GM08714 (cell line): ENCODE measurements around the gene NACC2.

Experiments
- H3K4me3 ChIP-seq: fragments of 200-500 bp; sonication (Bioruptor generic); 2 replicates; pipeline ENCODE4 v1.5.1; 2014; ENCODE audit warnings: mild to moderate bottlenecking, low read length, inconsistent platforms
- ZNF274 ChIP-seq: IDR thresholded peaks from 2 replicates; pipeline ENCODE4 v1.6.1; 2012; ENCODE audit warnings: mild to moderate bottlenecking, low read depth, low read length

The NACC2 gene

DNA sequence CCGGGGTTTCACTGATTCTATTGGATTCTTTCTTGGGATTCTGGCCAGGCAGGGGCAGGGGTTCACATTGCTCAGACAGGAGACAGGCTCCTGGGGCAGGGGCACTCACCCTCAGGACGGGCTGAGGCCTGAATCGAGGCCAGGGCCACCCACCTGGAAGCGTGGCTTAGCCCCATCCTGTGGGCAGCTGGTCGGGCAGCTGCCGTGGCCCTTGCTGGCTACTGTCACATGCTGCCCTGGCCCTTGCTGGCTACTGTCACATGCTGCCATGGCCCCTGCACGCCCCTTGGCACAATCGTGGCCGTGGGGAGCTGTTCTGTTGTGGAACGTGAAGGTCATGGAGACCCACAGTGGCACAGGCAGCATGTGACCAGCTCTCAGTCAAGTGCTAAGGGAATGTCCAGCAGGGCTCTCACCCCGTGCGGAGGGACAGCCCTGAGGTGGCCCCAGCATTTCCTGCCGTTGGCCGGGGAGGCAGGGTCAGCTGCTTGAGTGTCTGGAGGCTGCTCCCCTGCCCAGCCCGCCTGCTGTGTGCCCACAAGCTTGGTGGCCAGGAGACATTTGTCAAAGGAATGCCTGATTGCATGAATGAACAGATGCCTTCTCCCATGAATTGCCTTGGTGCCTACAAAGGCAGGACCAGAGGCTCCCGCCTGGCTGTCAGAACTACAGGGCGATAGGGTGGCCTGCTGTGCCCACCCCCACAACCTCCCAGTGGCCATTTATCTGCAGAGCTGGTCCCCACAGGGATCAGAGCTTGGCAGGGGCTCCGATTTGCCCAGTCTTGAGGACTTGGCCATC, 40.4 kb upstream of the NACC2 start:
- no peak for TF ChIP-seq ZNF274
- no peak overlapping the region for H3K4me3 ChIP-seq

DNA sequence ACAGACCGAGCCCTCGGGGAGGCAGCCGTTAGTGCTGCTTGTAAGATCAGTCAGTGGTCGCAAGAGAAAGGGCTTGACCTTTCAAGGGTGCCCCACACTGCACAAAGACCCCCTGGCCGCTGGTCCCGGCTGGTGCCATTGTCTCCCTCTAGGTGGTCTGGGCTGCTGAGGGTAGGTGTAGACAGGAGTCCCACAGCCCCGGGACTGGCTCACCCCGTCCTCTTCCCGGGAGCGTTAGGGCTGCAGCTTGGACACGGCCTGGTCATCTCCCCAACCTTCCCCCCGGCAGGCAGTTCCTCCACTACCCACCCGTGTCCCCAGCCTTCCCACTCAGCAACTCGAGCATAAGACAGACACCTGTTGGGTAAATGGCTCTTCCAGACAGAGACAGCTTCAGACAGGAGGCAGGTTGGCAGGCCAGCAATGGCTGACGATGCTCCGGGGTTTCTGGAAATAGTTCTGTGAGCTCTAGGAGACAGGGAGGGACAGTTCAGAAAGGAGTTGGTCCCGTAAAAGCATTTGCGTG, 38.9 kb upstream of the NACC2 start:
- no peak for TF ChIP-seq ZNF274
- no peak overlapping the region for H3K4me3 ChIP-seq

DNA sequence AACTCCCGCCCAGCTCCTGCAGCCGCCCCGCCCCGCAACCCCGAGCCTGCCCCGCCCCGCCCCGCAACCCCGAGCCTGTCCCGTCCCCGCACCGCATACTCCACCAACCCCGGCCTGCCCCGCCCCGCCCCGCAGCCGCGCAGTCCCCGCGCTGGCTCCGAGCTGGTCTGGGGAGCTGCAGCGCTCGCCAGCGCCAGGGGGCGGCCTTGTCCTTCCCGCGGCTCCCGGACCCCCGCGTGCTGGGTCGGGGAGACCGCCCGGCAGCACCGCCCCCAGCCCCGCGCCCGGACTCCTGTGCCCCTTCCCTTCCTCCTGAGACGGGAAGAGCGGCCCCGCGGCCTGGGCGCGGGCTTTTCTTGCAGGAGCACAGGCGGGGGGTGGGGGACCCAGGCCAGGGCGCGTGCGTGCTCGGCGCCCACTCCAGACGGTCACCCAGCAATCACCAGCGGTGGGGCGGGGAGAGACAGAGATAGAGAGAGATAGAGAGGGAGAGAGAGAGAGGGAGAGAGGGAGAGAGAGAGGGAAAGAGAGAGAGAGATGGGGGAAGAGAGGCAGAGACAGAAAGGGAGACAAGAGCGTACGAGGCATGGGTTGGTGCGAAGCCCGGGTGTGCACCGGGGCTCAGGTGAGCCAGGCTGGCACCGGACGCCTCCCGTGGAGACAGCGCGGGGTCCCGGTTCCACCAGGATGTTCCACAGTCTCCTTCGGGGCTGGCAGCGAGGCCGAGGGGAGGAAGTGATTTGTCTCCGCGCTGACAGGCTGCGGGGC, 38.3 kb upstream of the NACC2 start:
- no peak overlapping the region for H3K4me3 ChIP-seq
- TF ChIP-seq ZNF274 = no peak

DNA sequence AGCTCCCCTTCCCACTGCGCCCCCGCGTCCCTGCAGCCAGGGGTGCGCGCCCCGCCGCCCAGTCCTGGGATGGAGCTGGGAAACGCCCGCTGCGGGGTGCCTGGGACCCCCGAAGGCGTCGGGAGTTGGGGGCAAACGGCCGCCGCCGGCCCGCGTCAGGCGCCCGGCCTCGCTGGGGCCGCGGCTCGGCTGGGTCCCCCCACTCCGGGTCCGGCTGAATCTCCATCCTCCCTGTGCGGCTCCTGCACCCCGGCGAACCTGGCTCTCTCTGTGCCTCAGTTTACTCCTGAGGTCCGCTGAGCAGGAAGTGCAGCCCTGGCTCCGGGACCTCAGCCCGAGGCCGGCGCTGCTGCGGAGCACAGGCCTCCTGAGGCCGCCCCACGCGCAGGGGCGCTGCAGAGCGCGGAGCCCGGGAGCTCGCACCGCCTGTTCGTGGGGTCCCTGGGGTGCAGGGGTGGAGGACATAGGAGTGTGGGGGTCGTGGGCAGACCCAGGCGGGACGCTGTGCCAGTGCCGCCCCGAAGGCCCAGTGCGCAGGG, 37.5 kb upstream of the NACC2 start:
- TF ChIP-seq ZNF274 = no peak
- H3K4me3 ChIP-seq = no peak overlapping the region

DNA sequence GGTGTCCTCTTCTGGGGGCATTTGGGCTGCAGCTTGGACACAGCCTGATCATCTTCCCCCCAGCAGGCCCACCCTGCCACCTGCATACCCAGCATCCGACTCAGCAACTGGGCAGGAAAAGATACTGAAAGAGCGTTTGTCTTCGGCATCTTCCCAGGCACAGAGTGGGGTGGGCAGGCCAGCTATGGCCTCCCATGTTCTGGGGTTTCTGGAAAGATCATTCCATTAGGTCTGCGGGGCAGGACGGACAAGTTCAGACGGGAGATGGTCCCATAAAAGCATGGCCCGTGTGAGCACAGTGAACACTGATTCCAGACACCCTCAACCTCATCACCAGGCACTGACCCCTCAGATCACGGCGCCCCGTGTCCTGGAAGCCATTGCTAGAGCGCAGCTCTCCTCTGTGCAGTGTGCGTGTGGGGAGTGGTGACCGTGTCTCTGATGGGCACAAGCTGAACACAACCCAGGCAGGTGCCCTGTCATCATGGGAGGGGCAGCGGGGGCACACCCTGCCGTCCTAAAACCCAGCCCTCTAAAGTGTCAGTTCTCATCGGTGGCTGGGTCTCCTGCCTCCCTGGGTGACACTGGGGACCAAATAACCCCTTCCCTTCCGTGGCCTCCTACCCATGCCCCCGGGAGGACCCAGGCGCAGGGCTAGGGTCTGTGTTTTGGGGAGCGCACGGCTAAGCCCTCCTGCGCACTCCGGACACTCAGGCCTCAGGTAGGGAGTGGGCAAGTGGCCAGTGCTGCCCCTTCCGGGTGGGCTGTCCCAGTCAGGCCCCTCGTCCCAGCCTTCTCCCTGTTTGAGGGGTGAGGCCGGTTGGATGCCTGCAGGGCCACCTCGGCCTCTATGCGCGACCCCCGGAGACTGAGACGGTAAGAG, 36.8 kb upstream of the NACC2 start:
- H3K4me3 ChIP-seq = no peak overlapping the region

DNA sequence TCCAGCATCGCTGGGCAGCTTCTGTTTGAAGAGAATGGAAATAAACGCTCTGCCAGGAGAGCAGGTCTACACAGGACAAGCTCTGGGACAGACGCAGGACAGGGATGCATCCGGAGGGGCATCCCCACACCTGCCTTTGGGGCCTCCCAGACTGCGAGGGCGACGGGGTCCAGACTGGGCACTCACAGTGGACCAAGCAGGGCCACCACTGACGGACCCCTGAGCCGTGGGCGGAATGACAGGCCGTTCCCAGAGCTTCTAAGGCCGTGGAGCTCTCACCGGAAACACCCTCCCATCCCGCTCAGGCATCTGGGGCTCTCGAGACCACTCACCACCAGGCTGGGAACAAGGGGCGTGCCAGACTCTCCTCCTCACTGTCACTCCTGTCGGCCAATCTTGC, 34.1 kb upstream of the NACC2 start:
- no peak overlapping the region for H3K4me3 ChIP-seq
- no peak for TF ChIP-seq ZNF274

More for the DNA sequence above, 36.8 kb upstream of the NACC2 start:
- no peak for TF ChIP-seq ZNF274

DNA sequence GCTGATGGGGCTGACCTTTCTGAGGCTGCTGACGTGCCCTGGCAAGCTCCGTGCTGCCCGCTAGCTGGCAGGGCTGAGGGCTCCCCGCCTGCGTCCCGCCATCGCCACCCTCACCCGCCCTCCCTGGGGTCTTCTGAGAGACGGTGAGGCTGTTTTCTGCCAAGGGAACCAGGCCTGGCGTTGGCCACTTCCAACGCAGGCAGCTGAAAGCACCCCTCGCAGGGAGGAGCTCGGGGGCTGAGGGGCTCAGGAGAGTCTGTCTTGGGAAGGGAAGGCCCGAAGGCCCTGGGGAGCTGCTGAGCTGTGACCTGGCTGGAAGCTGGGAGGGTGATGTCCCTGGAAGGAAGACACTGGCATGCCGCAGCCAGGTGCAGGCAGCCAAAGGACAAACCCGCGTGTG, 33.3 kb upstream of the NACC2 start:
- TF ChIP-seq ZNF274 = no peak
- no peak overlapping the region for H3K4me3 ChIP-seq

DNA sequence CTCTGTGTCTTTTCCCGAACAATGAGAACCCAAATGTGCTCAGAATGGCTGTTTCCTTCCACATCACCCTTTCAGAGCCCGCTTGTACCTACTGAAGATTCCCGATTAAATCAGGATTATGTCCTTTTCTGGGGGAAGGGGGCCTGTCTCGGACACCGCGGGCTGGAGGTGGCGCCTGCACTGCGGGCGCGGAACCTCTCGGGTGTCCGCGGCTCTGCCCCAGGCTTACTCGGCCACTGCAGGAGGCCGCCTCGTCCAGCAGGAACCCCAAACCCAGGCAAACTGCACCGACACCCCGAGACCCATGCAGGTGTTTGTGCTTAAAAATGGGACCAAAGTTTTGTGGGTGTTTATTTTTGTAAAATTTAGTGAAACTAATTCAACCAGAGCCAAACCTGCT, 32.2 kb upstream of the NACC2 start:
- no peak overlapping the region for H3K4me3 ChIP-seq
- no peak for TF ChIP-seq ZNF274

DNA sequence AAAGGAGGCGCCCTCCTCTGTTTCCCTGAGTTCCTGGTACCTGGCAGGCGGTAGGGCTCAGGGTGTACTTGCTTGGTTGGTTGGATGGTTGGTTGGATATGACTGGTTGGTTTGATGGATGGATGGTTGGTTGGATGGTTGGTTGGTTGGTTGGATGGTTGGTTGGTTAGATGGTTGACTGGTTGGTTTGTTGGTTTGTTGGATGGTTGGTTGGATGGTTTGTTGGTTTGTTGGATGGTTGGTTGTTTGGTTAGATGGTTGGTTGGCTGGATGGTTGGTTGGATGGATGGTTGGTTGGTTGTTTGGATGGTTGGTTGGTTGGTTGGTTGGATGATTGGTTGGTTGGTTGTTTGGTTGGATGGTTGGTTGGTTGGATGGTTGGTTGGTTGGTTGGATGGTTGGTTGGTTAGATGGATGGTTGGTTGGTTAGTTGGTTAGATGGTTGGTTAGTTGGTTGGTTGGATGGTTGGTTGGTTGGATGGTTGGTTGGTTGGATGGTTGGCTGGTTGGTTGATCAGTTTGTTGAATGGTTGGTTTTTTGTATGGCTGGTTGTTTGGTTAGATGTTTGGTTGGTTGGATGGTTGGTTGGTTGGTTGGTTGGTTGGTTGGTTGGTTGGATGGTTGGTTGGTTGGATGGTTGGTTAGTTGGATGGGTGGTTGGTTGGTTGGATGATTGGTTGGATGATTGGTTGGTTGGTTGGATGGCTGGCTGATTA, 30.0 kb upstream of the NACC2 start:
- no peak overlapping the region for H3K4me3 ChIP-seq
- no peak for TF ChIP-seq ZNF274

DNA sequence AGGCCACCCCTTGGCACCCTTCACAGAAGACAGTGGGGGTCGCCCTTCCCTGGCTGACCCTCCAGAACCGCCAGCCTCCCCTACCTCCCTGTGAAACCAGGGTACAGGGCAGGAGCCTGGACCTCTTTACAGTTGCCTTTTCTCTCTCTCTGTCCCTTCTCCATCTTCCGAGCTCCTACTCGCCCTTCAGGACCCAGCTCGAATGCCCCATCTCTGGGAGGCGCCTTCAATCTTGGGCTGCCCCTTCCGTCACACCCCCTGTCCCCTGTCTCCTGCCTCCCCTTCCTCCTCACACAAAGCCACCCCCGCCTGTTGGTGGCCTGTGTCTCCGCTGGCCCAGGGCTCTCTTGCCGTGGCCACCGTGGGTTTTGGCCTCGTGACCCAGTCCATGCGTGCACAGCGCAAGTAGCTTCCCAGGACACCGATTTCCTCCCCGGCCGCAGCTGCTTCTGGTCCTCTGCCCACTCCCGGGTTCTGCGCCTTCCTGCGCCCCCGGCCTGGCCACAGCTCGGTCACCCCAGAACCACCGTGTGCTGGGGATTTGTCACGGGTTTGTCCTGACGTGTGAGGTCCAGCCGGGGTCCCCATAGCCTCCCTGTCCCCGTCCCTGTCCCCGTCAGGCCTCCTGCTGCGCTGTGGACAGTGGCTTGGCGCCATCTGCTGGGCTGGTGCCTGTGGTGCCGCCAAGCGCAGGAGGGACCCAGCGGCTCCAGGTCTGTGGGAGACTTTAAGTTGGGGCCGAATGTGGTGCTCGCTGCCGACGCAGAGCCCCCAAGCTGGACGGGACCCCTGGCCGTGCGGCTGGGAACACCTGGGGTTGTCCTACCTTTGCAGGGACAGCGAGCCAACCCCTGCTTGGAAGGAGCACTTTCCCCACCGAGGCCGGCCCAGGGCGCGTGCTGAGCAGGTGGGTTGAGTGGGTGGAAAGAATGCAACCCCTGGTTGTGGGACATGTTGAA, 27.6 kb upstream of the NACC2 start:
- TF ChIP-seq ZNF274 = no peak
- H3K4me3 ChIP-seq = no peak overlapping the region

DNA sequence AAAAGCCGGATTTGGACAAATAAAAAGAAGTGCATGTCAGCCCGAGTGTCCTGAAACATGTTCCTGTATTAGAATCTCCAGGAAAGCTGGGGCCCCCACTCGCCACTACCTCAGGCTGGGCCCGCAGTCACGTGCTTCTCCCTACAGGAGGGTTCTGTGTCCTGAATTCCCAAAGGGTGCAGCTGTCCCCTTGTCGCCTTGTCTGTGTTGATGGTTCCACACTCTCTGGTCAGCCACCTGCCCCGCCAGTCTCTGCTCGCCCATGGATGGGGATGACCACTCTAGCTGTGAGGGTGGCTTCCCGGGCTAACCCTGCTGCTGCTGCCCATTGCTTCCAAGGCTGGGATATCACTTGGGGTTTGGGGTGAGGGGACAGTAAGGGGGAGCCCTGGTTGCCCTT, 26.7 kb upstream of the NACC2 start:
- H3K4me3 ChIP-seq = no peak overlapping the region
- no peak for TF ChIP-seq ZNF274

DNA sequence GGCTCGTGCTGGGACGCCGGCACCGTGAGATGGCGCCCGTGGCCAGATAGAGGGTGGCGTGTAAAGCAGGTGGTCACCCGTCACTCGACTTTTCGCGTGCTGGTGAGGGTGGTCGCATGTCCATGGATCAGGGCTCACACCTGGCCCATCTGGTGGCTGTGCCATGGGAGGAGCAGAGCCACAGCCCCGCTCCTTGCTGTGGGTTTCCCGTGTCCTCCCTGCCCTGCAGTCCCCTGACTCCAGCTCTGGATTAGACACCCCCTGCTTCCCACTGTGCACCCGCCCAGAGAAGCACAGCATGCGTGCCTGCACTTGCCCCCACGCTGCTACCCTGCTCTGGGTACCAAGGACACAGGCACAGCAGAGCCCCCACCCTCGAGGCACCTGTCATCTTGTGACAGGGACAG, 25.4 kb upstream of the NACC2 start:
- H3K4me3 ChIP-seq = no peak overlapping the region
- TF ChIP-seq ZNF274 = no peak

DNA sequence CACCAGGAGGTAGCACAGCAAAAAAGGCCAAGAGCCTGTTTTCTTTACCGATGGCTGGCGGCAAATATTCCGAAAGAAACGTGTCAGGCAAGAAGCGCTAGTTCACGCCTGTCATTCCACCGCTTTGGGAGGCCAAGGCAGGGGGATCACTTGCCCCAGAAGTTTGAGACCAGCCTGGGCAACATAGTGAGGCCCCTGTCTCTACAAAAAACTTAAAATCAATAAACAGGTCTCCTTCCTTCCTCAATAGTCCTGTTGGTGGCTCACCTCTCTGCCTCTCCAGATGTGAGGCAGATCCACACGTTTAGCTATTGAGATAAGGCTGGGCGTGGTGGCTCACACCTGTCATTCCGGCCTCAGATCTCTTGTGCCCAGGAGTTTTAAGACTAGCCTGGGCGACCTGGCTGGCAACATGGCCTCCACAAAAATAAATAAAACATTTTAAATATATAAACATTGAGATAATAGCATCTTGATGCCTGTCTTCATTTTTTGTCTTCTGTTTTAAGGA, 24.8 kb upstream of the NACC2 start:
- peak overlapping the region; percentile 91; the same call in 1 of the 2 replicates for H3K4me3 ChIP-seq
- no peak for TF ChIP-seq ZNF274
